ENCODE data around the gene PDE5A.

GRCh38 chr4:119623025-119623424, 5.6 kb downstream of the PDE5A start:
- TF ChIP-seq CTCF (conservative IDR thresholded peaks at IDR 0.05; ENCODE audit: low read depth, low read length) (no peak), EZH2phosphoT487 (IDR thresholded peaks at IDR 0.05; ENCODE audit: borderline replicate concordance, low read length) (no peak), EZH2 (IDR thresholded peaks at IDR 0.05; ENCODE audit: low read length, unreplicated experiment) (no peak)
